H9 (cell line): Measurements from ENCODE around the gene RNF128. TPM values are rescaled to one million over a fixed set of nuclear protein-coding genes. Genes with fewer than 3 reads are reported as not detected.

Source experiments
- DNase-seq: peaks from one replicate; pipeline ENCODE4 v3.0.0-alpha.2; 2017
- H2AFZ ChIP-seq: one replicate; pipeline ENCODE4 v1.6.1; 2013; ENCODE audit warnings: mild to moderate bottlenecking, low read length, control low read depth, moderate library complexity
- H2AK5ac ChIP-seq: 2 replicates; pipeline ENCODE4 v1.6.1; 2013; ENCODE audit warnings: low read length, control low read depth, mixed read lengths; ENCODE audit not compliant: insufficient read length
- H2BK120ac ChIP-seq: one replicate; pipeline ENCODE4 v1.6.1; 2013; ENCODE audit warnings: low read depth, mild to moderate bottlenecking, low read length, control low read depth, inconsistent platforms; ENCODE audit not compliant: poor library complexity, severe bottlenecking
- H2BK12ac ChIP-seq: 2 replicates; pipeline ENCODE4 v1.6.1; 2013; ENCODE audit warnings: low read length, control low read depth, mixed read lengths, low read depth; ENCODE audit not compliant: insufficient read length
- H2BK15ac ChIP-seq: 2 replicates; pipeline ENCODE4 v1.6.1; 2013; ENCODE audit warnings: low read depth, low read length, control low read depth
- H2BK20ac ChIP-seq: one replicate; pipeline ENCODE4 v1.6.1; 2013; ENCODE audit warnings: low read depth, mild to moderate bottlenecking, low read length, control low read depth, inconsistent platforms; ENCODE audit not compliant: poor library complexity, severe bottlenecking
- H2BK5ac ChIP-seq: 2 replicates; pipeline ENCODE4 v1.6.1; 2013; ENCODE audit warnings: low read length, control low read depth, mixed read lengths; ENCODE audit not compliant: insufficient read length
- H3K14ac ChIP-seq: 2 replicates; pipeline ENCODE4 v1.6.1; 2013; ENCODE audit warnings: low read length, control low read depth; ENCODE audit not compliant: insufficient read depth
- H3K18ac ChIP-seq: 2 replicates; pipeline ENCODE4 v1.6.1; 2013; ENCODE audit warnings: low read depth, mild to moderate bottlenecking, mixed read lengths, low read length, control low read depth; ENCODE audit not compliant: insufficient read length
- H3K23ac ChIP-seq: 2 replicates; pipeline ENCODE4 v1.6.1; 2013; ENCODE audit warnings: low read length, control low read depth, mixed read lengths, low read depth; ENCODE audit not compliant: insufficient read length
- H3K23me2 ChIP-seq: 2 replicates; pipeline ENCODE4 v1.6.1; 2013; ENCODE audit warnings: low read depth, mild to moderate bottlenecking, mixed read lengths, low read length, control low read depth; ENCODE audit not compliant: insufficient read length, poor library complexity, severe bottlenecking
- H3K27ac ChIP-seq: 2 replicates; pipeline ENCODE4 v1.5.1; 2013; ENCODE audit warnings: low read length, control low read depth, mixed read lengths, low read depth; ENCODE audit not compliant: insufficient read length
- H3K27me3 ChIP-seq: 2 replicates; pipeline ENCODE4 v1.6.1; 2013; ENCODE audit warnings: low read length, control low read depth, inconsistent platforms; ENCODE audit not compliant: insufficient read depth
- H3K4ac ChIP-seq: 2 replicates; pipeline ENCODE4 v1.6.1; 2013; ENCODE audit warnings: low read depth, mild to moderate bottlenecking, control low read depth, inconsistent platforms, low read length, moderate library complexity
- H3K4me1 ChIP-seq: 2 replicates; pipeline ENCODE4 v1.6.1; 2013; ENCODE audit warnings: low read length, control low read depth, inconsistent platforms; ENCODE audit not compliant: insufficient read depth
- H3K4me2 ChIP-seq: 2 replicates; pipeline ENCODE4 v1.6.1; 2013; ENCODE audit warnings: low read length, control low read depth, mixed read lengths; ENCODE audit not compliant: insufficient read length, insufficient read depth
- H3K56ac ChIP-seq: 2 replicates; pipeline ENCODE4 v1.6.1; 2013; ENCODE audit warnings: low read depth, mild to moderate bottlenecking, mixed read lengths, low read length, control low read depth; ENCODE audit not compliant: insufficient read length
- H3K79me1 ChIP-seq: 2 replicates; pipeline ENCODE4 v1.6.1; 2013; ENCODE audit warnings: low read depth, mild to moderate bottlenecking, moderate library complexity, low read length, control low read depth, inconsistent platforms; ENCODE audit not compliant: insufficient read depth, poor library complexity, severe bottlenecking
- H3K79me2 ChIP-seq: 2 replicates; pipeline ENCODE4 v1.6.1; 2013; ENCODE audit warnings: low read length, control low read depth, inconsistent platforms; ENCODE audit not compliant: insufficient read depth
- H3K9ac ChIP-seq: 2 replicates; pipeline ENCODE4 v1.6.1; 2013; ENCODE audit warnings: low read length, control low read depth, mixed read lengths; ENCODE audit not compliant: insufficient read length; ENCODE audit errors: extremely low read depth
- H3K9me3 ChIP-seq: one replicate; pipeline ENCODE4 v1.6.1; 2013; ENCODE audit warnings: low read depth, low read length, inconsistent platforms; ENCODE audit not compliant: control insufficient read depth
- H3T11ph ChIP-seq: one replicate; pipeline ENCODE4 v1.6.1; 2013; ENCODE audit warnings: mild to moderate bottlenecking, low read length, control low read depth, inconsistent platforms
- H4K20me1 ChIP-seq: one replicate; pipeline ENCODE4 v1.6.1; 2013; ENCODE audit not compliant: control insufficient read depth, insufficient read length, insufficient read depth
- H4K5ac ChIP-seq: 2 replicates; pipeline ENCODE4 v1.6.1; 2013; ENCODE audit warnings: low read depth, mild to moderate bottlenecking, mixed read lengths, low read length, control low read depth; ENCODE audit not compliant: insufficient read length
- H4K8ac ChIP-seq: replicated peaks from 2 replicates; pipeline ENCODE4 v1.6.1; 2013; ENCODE audit warnings: low read length, control low read depth, mixed read lengths, low read depth; ENCODE audit not compliant: insufficient read length
- H4K91ac ChIP-seq: 2 replicates; pipeline ENCODE4 v1.6.1; 2013; ENCODE audit warnings: low read depth, mild to moderate bottlenecking, moderate library complexity, mixed read lengths, low read length, control low read depth; ENCODE audit not compliant: insufficient read length
- H3K27ac Mint-ChIP-seq, 3 experiments: 2 replicates in 2 of 3; 3 replicates in 1 of 3; pipeline ENCODE4 v1.8.0; 2020 to 2021; ENCODE audit warnings: mixed read lengths in 3 of 3, mild to moderate bottlenecking in 1 of 3, moderate library complexity in 1 of 3
- H3K27me3 Mint-ChIP-seq: 2 replicates; pipeline ENCODE4 v1.8.0; 2021; ENCODE audit warnings: low read depth, mild to moderate bottlenecking, moderate library complexity, mixed read lengths
- H3K36me3 Mint-ChIP-seq, 3 experiments: 2 replicates in 2 of 3; 3 replicates in 1 of 3; pipeline ENCODE4 v1.8.0; 2020 to 2021; ENCODE audit warnings: low read depth in 3 of 3, mixed read lengths in 3 of 3; ENCODE audit not compliant: insufficient read depth in 1 of 3
- H3K4me1 Mint-ChIP-seq, 2 experiments: 2 replicates each; pipeline ENCODE4 v1.8.0; 2020; ENCODE audit warnings: mixed read lengths in 2 of 2
- H3K4me3 Mint-ChIP-seq, 2 experiments: 2 replicates in 1 of 2; 3 replicates in 1 of 2; pipeline ENCODE4 v1.8.0; 2020 to 2021; ENCODE audit warnings: mild to moderate bottlenecking in 2 of 2, mixed read lengths in 2 of 2, moderate library complexity in 1 of 2
- H3K9me3 Mint-ChIP-seq, 2 experiments: 2 replicates in 1 of 2; 3 replicates in 1 of 2; pipeline ENCODE4 v1.8.0; 2020; ENCODE audit warnings: mild to moderate bottlenecking in 2 of 2, mixed read lengths in 2 of 2, moderate library complexity in 1 of 2
- WGBS: extraction: QIAGEN DNeasy Blood & Tissue Kit; methylation state at CpG from one replicate; pipeline ENCODE4 v1.1.7; 2013; ENCODE audit warnings: missing lambda C conversion rate, low lambda C conversion rate, mixed read lengths; ENCODE audit not compliant: insufficient read length; ENCODE audit errors: extremely low coverage; 5-methylcytosine and 5-hydroxymethylcytosine counted together
- long read RNA-seq: library from polyadenylated mRNA; unstranded; transcript quantifications from one replicate; pipeline ENCODE4 v2.0.0, GENCODE V29; 2020
- total RNA-seq: library from RNA; stranded (reverse); gene quantifications from 2 replicates; pipeline ENCODE4 v1.2.1, GENCODE V29; 2021
- TF ChIP-seq, protein P1 (sequence below): fragments of 200-600 bp; sonication (generic); conservative IDR thresholded peaks from 3 replicates; pipeline ENCODE4 v1.8.0; 2021; ENCODE audit warnings: antibody characterized with exemption, mild to moderate bottlenecking

The RNF128 gene, protein sequence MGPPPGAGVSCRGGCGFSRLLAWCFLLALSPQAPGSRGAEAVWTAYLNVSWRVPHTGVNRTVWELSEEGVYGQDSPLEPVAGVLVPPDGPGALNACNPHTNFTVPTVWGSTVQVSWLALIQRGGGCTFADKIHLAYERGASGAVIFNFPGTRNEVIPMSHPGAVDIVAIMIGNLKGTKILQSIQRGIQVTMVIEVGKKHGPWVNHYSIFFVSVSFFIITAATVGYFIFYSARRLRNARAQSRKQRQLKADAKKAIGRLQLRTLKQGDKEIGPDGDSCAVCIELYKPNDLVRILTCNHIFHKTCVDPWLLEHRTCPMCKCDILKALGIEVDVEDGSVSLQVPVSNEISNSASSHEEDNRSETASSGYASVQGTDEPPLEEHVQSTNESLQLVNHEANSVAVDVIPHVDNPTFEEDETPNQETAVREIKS
- 0.09 and 0.13 TPM in 2 replicates for total RNA-seq
- long read RNA-seq = 0 reads

DNA sequence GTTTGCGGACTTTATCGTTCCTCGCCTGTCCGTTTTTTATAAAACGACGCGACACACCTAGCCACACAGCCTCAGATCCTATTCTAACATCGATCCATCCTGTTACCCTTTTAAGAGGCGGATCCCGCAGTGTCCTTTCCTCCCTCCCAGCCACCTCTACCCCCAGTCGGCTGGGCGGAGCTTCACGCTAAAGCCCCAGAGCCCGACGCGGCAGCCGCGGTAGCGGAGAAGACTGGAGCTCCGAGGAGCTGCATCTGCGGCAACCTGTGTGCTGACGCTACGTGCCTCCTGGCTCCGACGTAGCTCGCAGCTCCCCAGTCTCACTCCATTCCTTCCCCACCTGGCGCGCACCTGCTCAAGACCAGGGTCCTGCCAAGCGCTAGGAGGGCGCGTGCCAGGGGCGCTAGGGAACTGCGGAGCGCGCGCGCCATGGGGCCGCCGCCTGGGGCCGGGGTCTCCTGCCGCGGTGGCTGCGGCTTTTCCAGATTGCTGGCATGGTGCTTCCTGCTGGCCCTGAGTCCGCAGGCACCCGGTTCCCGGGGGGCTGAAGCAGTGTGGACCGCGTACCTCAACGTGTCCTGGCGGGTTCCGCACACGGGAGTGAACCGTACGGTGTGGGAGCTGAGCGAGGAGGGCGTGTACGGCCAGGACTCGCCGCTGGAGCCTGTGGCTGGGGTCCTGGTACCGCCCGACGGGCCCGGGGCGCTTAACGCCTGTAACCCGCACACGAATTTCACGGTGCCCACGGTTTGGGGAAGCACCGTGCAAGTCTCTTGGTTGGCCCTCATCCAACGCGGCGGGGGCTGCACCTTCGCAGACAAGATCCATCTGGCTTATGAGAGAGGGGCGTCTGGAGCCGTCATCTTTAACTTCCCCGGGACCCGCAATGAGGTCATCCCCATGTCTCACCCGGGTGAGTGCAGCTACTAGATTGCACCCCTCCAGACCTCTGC is at the start of gene RNF128:
TSS of gene RNF128 (plus strand) at position 217 of the 953 bp plus-strand sequence. CDS start at position 430, 213 bp downstream.
- Histone ChIP-seq H4K8ac (no peak within 1 kb of the TSS), H3K9me3 (no peaks in the 10 kb centered on the region), H4K91ac (no peak within 1 kb of the TSS), H2BK5ac (no peak within 1 kb of the TSS), H3K4ac (no peak within 1 kb of the TSS), H2BK120ac (no peak within 1 kb of the TSS), H3K23ac (no peak within 1 kb of the TSS), H4K20me1 (no peaks in the 10 kb centered on the region), H3K79me2 (no peaks in the 10 kb centered on the region), H4K5ac (no peak within 1 kb of the TSS), H3K9ac (no peak within 1 kb of the TSS), H3K79me1 (no peaks in the 10 kb centered on the region), H2BK20ac (no peak within 1 kb of the TSS), H3K14ac (peak within 1 kb of the TSS; percentile 25; the same call in 1 of the 2 replicates), H2BK12ac (no peak within 1 kb of the TSS), H3K4me2 (peak within 1 kb of the TSS; percentile 78), H3K4me1 (no peaks in the 10 kb centered on the region; the same call in 1 of the 2 replicates), H3K18ac (no peak within 1 kb of the TSS), H3K27ac (no peak within 1 kb of the TSS), H2AFZ (peak within 1 kb of the TSS; percentile 5), H3K56ac (no peak within 1 kb of the TSS), H3T11ph (no peak within 1 kb of the TSS), H2BK15ac (no peak within 1 kb of the TSS), H3K23me2 (peaks cover 5% of the 10 kb centered on the region), H2AK5ac (no peak within 1 kb of the TSS), H3K27me3 (peaks cover 10% of the 10 kb centered on the region; the same call in 1 of the 2 replicates)
- peaks cover 83% of the 10 kb centered on the region for H3K27me3 Mint-ChIP-seq
- H3K4me3 Mint-ChIP-seq = peak within 1 kb of the TSS; percentile 60 to 90
- DNase-seq = peak; percentile 78
- no peak within 1 kb of the TSS for H3K27ac Mint-ChIP-seq
- WGBS = no CpG with 5 or more reads among the region's 79 CpGs
- peaks cover 9 to 11% of the 10 kb centered on the region in 2 experiments for H3K4me1 Mint-ChIP-seq
- H3K9me3 Mint-ChIP-seq = peaks cover 0 to 48% of the 10 kb centered on the region in 2 experiments; a peak in 4 of 5 replicates
- TF ChIP-seq, protein P1, sequence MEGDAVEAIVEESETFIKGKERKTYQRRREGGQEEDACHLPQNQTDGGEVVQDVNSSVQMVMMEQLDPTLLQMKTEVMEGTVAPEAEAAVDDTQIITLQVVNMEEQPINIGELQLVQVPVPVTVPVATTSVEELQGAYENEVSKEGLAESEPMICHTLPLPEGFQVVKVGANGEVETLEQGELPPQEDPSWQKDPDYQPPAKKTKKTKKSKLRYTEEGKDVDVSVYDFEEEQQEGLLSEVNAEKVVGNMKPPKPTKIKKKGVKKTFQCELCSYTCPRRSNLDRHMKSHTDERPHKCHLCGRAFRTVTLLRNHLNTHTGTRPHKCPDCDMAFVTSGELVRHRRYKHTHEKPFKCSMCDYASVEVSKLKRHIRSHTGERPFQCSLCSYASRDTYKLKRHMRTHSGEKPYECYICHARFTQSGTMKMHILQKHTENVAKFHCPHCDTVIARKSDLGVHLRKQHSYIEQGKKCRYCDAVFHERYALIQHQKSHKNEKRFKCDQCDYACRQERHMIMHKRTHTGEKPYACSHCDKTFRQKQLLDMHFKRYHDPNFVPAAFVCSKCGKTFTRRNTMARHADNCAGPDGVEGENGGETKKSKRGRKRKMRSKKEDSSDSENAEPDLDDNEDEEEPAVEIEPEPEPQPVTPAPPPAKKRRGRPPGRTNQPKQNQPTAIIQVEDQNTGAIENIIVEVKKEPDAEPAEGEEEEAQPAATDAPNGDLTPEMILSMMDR = no peak
- H3K36me3 Mint-ChIP-seq = peaks cover 0 to 2% (median 0%) of the 10 kb centered on the region in 3 experiments; a peak in 2 of 7 replicates
